Measurements from ENCODE around the gene KCNIP3.
"Not testable (repeated sequence)": the region's sequence is repeated elsewhere in the genome, so short reads cannot be mapped to it uniquely, and the experiment has no call there.

KCNIP3 gene

DNA sequence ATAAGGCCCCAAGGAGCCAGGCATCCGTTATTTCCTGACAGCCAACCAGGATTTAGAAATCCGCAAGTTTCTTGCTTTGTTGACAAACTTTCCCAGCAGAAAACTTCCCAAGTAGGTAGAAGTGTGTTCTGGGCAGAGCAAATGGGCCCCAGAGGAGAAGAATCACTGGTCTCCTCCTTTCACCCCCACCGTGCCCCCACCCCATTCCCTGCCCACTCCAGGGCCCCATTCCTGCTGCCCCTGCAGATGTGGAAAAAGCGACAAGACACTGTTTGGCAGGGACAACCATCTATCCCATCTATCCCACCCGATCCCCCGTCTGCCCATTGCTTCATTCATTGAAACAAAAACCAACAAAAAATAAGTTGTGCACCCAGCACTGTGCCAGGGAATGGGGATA is 95.2 kb downstream of the KCNIP3 start:
- Histone ChIP-seq H3K27me3 (ENCODE audit: insufficient read depth, poor library complexity, severe bottlenecking) (no peaks in the 10 kb centered on the region), H3K9me3 (ENCODE audit: severe bottlenecking) (no peaks in the 10 kb centered on the region), H3K4me3 (ENCODE audit: severe bottlenecking) (no peak overlapping the region), H3K4me1 (ENCODE audit: insufficient read depth, poor library complexity, severe bottlenecking) (no peaks in the 10 kb centered on the region), H3K27ac (ENCODE audit: poor library complexity, severe bottlenecking) (no peak overlapping the region), H3K36me3 (ENCODE audit: low read depth) (no peaks in the 10 kb centered on the region)
- ATAC-seq (ENCODE audit: low read depth) (no peak), DNase-seq (ENCODE audit: low spot score) (no peak)
- TF ChIP-seq, protein P1, sequence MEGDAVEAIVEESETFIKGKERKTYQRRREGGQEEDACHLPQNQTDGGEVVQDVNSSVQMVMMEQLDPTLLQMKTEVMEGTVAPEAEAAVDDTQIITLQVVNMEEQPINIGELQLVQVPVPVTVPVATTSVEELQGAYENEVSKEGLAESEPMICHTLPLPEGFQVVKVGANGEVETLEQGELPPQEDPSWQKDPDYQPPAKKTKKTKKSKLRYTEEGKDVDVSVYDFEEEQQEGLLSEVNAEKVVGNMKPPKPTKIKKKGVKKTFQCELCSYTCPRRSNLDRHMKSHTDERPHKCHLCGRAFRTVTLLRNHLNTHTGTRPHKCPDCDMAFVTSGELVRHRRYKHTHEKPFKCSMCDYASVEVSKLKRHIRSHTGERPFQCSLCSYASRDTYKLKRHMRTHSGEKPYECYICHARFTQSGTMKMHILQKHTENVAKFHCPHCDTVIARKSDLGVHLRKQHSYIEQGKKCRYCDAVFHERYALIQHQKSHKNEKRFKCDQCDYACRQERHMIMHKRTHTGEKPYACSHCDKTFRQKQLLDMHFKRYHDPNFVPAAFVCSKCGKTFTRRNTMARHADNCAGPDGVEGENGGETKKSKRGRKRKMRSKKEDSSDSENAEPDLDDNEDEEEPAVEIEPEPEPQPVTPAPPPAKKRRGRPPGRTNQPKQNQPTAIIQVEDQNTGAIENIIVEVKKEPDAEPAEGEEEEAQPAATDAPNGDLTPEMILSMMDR (IDR thresholded peaks at IDR 0.05; ENCODE audit: poor library complexity, severe bottlenecking), result no peak

GRCh38 chr2:95392730-95393455 is 95.7 kb downstream of the KCNIP3 start:
- Histone ChIP-seq H3K4me1 (ENCODE audit: insufficient read depth, poor library complexity, severe bottlenecking) (no peaks in the 10 kb centered on the region), H3K36me3 (ENCODE audit: low read depth) (no peaks in the 10 kb centered on the region), H3K27me3 (ENCODE audit: insufficient read depth, poor library complexity, severe bottlenecking) (no peaks in the 10 kb centered on the region), H3K27ac (ENCODE audit: poor library complexity, severe bottlenecking) (no peak overlapping the region), H3K9me3 (ENCODE audit: severe bottlenecking) (no peaks in the 10 kb centered on the region), H3K4me3 (ENCODE audit: severe bottlenecking) (no peak overlapping the region)
- no peak for ATAC-seq (ENCODE audit: low read depth)
- peak; percentile 17 for DNase-seq (ENCODE audit: low spot score)
- TF ChIP-seq, protein P1 (IDR thresholded peaks at IDR 0.05; ENCODE audit: poor library complexity, severe bottlenecking), result no peak

- H3K4me3 ChIP-seq (ENCODE audit: severe bottlenecking), result no peak overlapping the region
- H3K9me3 ChIP-seq (ENCODE audit: severe bottlenecking), result no peaks in the 10 kb centered on the region
- ATAC-seq (ENCODE audit: low read depth) (no peak), DNase-seq (ENCODE audit: low spot score) (no peak)
- no peaks in the 10 kb centered on the region for H3K4me1 ChIP-seq (ENCODE audit: insufficient read depth, poor library complexity, severe bottlenecking)
- no peak overlapping the region for H3K27ac ChIP-seq (ENCODE audit: poor library complexity, severe bottlenecking)
- H3K27me3 ChIP-seq (ENCODE audit: insufficient read depth, poor library complexity, severe bottlenecking), result no peaks in the 10 kb centered on the region
- TF ChIP-seq, protein P1 (IDR thresholded peaks at IDR 0.05; ENCODE audit: poor library complexity, severe bottlenecking), result no peak
- no peaks in the 10 kb centered on the region for H3K36me3 ChIP-seq (ENCODE audit: low read depth)
Observed at GRCh38 chr2:95393901-95394300, 96.8 kb downstream of the KCNIP3 start.

DNA sequence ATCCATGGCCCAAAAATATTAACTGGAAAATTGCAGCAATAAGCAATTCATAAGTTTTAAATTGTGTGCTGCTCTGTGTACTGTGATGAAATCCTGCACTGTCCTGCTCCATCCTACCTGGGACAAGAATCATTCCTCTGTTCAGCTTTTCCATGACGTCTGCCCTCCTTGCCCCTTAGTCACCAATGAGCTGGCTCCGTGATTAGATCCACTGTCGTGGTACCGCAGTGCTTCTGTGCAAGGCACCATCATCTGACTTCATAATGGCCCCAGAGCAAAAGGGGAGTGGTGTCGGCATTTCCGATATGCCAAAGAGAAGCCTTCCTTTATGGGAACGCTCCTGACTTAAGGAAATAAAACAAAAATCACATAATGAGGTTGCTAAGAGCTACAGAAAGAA is 101.9 kb downstream of the KCNIP3 start:
- no peaks in the 10 kb centered on the region for H3K4me1 ChIP-seq (ENCODE audit: insufficient read depth, poor library complexity, severe bottlenecking)
- H3K4me3 ChIP-seq (ENCODE audit: severe bottlenecking), result no peak overlapping the region
- H3K27me3 ChIP-seq (ENCODE audit: insufficient read depth, poor library complexity, severe bottlenecking), result no peaks in the 10 kb centered on the region
- no peak for DNase-seq (ENCODE audit: low spot score)
- TF ChIP-seq, protein P1 (IDR thresholded peaks at IDR 0.05; ENCODE audit: poor library complexity, severe bottlenecking), result no peak
- no peak overlapping the region for H3K27ac ChIP-seq (ENCODE audit: poor library complexity, severe bottlenecking)
- no peaks in the 10 kb centered on the region for H3K36me3 ChIP-seq (ENCODE audit: low read depth)
- H3K9me3 ChIP-seq (ENCODE audit: severe bottlenecking), result no peaks in the 10 kb centered on the region
- ATAC-seq (ENCODE audit: low read depth), result no peak

DNA sequence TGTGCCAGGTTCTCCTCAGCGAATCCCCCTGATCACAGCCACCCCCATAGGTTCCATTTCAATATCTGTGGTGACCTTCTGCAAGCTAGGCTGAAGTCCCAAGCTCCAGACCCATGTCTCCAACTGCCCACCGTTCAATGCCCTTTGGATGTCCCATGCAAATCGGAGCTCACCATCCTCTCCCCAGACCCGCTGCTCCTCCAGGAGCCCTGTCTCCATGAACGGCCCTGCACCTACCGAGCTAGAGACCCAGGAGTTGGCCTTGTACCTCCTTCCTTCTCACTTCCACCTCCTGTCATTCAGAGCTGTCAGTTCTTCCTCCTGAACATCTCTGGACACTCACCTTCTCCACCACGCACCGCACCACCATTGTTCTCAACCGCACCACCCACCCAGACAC is 104.3 kb downstream of the KCNIP3 start:
- Histone ChIP-seq H3K27me3 (ENCODE audit: insufficient read depth, poor library complexity, severe bottlenecking) (no peaks in the 10 kb centered on the region), H3K36me3 (ENCODE audit: low read depth) (no peaks in the 10 kb centered on the region), H3K27ac (ENCODE audit: poor library complexity, severe bottlenecking) (no peak overlapping the region), H3K9me3 (ENCODE audit: severe bottlenecking) (no peaks in the 10 kb centered on the region), H3K4me1 (ENCODE audit: insufficient read depth, poor library complexity, severe bottlenecking) (no peaks in the 10 kb centered on the region), H3K4me3 (ENCODE audit: severe bottlenecking) (peak overlapping the region; percentile 89)
- TF ChIP-seq, protein P1 (IDR thresholded peaks at IDR 0.05; ENCODE audit: poor library complexity, severe bottlenecking), result no peak
- DNase-seq (ENCODE audit: low spot score) (no peak), ATAC-seq (ENCODE audit: low read depth) (no peak)

GRCh38 chr2:95402004-95402369 is 104.8 kb downstream of the KCNIP3 start:
- DNase-seq (ENCODE audit: low spot score); H3K27me3 ChIP-seq (ENCODE audit: insufficient read depth, poor library complexity, severe bottlenecking); H3K4me1 ChIP-seq (ENCODE audit: insufficient read depth, poor library complexity, severe bottlenecking); H3K36me3 ChIP-seq (ENCODE audit: low read depth); H3K9me3 ChIP-seq (ENCODE audit: severe bottlenecking): not testable (repeated sequence)
- Histone ChIP-seq H3K4me3 (ENCODE audit: severe bottlenecking) (peak overlapping the region; percentile 89), H3K27ac (ENCODE audit: poor library complexity, severe bottlenecking) (peak overlapping the region; percentile 19)
- ATAC-seq (ENCODE audit: low read depth), result peak; percentile 76
